CD4-positive, alpha-beta T cell treated with Interleukin-17A for 4 hours (primary cell): Measurements from ENCODE around the gene SLC16A11.
"Not testable (repeated sequence)": the region's sequence is repeated elsewhere in the genome, so short reads cannot be mapped to it uniquely, and the experiment has no call there.

Source experiments
- DNase-seq: peaks from one replicate; pipeline ENCODE4 v3.0.0-alpha.2; 2020; ENCODE audit warnings: mixed read lengths

The SLC16A11 gene

GRCh38 chr17:7043497-7044198, at the start of gene SLC16A11:
TSS of gene SLC16A11 (minus strand) at chr17:7044092. CDS start at chr17:7043513, 579 bp downstream.
- DNase-seq, result peak; percentile 50

GRCh38 chr17:7091311-7092005, 47.6 kb upstream of the SLC16A11 start:
- DNase-seq, result not testable (repeated sequence)

GRCh38 chr17:7089570-7089969, 45.7 kb upstream of the SLC16A11 start:
- DNase-seq, result not testable (repeated sequence)

GRCh38 chr17:7088442-7088841, 44.5 kb upstream of the SLC16A11 start:
- not testable (repeated sequence) for DNase-seq

GRCh38 chr17:7084088-7084487, 40.2 kb upstream of the SLC16A11 start:
- DNase-seq, result no peak

GRCh38 chr17:7083592-7083991, 39.7 kb upstream of the SLC16A11 start:
- no peak for DNase-seq

- peak; percentile 22 for DNase-seq
Measured at GRCh38 chr17:7081341-7082062, 37.6 kb upstream of the SLC16A11 start.

GRCh38 chr17:7080456-7081041, 36.7 kb upstream of the SLC16A11 start:
- no peak for DNase-seq

- no peak for DNase-seq
Measured at GRCh38 chr17:7079581-7080455, 35.9 kb upstream of the SLC16A11 start, which contains the start of gene CLEC10A. TSS of gene CLEC10A (minus strand) at chr17:7080251. CDS start at chr17:7078812, 1,439 bp downstream.

GRCh38 chr17:7078711-7079110, 34.8 kb upstream of the SLC16A11 start:
- DNase-seq, result no peak

- DNase-seq, result no peak
Measured at GRCh38 chr17:7077911-7078546, 34.1 kb upstream of the SLC16A11 start.

GRCh38 chr17:7074931-7075330, 31.0 kb upstream of the SLC16A11 start:
- DNase-seq, result no peak

GRCh38 chr17:7072406-7072805, 28.5 kb upstream of the SLC16A11 start:
- no peak for DNase-seq

GRCh38 chr17:7070712-7071111, 26.8 kb upstream of the SLC16A11 start:
- no peak for DNase-seq

- DNase-seq, result no peak
Measured at GRCh38 chr17:7068268-7068667, 24.4 kb upstream of the SLC16A11 start.

GRCh38 chr17:7067198-7067597, 23.3 kb upstream of the SLC16A11 start:
- no peak for DNase-seq

GRCh38 chr17:7064261-7064660, 20.4 kb upstream of the SLC16A11 start:
- no peak for DNase-seq

GRCh38 chr17:7063518-7064094, 19.7 kb upstream of the SLC16A11 start:
- DNase-seq, result no peak

- peak; percentile 17 for DNase-seq
Measured at GRCh38 chr17:7060165-7060891, 16.4 kb upstream of the SLC16A11 start.

- DNase-seq, result no peak
Measured at GRCh38 chr17:7058831-7059447, 15.0 kb upstream of the SLC16A11 start.
